Measurements from ENCODE around the gene NRP2. TPM values are rescaled to one million over a fixed set of nuclear protein-coding genes. Genes with fewer than 3 reads are reported as not detected.

The NRP2 gene
- total RNA-seq, 4 donors from 2014 or later = 1.6 to 4.1 (median 2.2) TPM

DNA sequence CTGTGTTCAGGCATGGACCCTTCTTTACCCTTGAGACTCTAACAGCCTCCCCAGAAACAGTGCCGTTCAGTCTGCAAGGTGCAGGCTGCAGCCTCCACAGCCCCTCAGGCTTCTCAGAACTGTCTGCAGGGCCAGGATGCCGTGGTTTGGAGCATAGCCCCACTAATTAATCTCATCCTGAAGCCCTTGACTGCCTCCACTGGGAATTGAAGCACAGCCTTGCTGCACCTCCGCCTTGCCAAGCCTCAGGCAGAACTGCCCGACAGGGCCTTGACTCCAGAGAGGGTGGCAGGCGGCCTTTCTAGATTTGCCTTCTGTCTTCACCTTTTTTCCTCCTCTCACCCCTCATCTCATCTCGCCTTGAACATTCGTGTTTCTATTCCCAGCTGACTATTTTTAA lies 119.8 kb downstream of the NRP2 start:
- no peak overlapping the region for H3K4me3 ChIP-seq
- in situ Hi-C loops (cut with MboI; ENCODE audit: low sequenced_read_pairs in 4 of 4) = no loop called here
- H3K27me3 ChIP-seq = no peaks in the 10 kb centered on the region
- ATAC-seq (no peak), DNase-seq (no peak)
- H3K36me3 ChIP-seq = no peaks in the 10 kb centered on the region
- H3K9me3 ChIP-seq = no peaks in the 10 kb centered on the region
- TF ChIP-seq, protein P1, sequence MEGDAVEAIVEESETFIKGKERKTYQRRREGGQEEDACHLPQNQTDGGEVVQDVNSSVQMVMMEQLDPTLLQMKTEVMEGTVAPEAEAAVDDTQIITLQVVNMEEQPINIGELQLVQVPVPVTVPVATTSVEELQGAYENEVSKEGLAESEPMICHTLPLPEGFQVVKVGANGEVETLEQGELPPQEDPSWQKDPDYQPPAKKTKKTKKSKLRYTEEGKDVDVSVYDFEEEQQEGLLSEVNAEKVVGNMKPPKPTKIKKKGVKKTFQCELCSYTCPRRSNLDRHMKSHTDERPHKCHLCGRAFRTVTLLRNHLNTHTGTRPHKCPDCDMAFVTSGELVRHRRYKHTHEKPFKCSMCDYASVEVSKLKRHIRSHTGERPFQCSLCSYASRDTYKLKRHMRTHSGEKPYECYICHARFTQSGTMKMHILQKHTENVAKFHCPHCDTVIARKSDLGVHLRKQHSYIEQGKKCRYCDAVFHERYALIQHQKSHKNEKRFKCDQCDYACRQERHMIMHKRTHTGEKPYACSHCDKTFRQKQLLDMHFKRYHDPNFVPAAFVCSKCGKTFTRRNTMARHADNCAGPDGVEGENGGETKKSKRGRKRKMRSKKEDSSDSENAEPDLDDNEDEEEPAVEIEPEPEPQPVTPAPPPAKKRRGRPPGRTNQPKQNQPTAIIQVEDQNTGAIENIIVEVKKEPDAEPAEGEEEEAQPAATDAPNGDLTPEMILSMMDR (IDR thresholded peaks at IDR 0.05 in 4 of 5, conservative IDR thresholded peaks at IDR 0.05 in 1 of 5) = no peak
- no peak for TF ChIP-seq POLR2A (IDR thresholded peaks at IDR 0.05)
- H3K27ac ChIP-seq = no peak overlapping the region
- no peaks in the 10 kb centered on the region for H3K4me1 ChIP-seq
- intact Hi-C loops (cut with DNase I; ENCODE audit: low total_unique reads) = no loop called here

DNA sequence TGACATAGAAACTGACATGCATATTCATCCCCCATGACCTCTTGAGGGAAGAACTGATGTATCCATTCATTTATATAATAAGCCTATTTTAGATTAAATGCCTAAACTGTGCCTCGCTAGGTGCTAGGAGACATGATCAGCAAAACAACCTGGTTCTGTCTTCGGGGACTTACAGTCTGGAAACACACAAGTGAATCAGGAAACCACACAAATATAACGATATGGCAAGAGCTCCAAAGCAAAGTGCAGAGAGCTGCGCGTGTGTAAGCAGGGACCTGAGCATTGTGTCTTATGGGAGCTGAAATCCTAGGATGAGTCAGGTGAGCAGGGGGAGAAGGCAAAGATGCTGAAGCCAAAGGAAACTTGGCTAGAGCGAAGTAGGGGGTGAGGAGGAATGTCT lies 120.6 kb downstream of the NRP2 start:
- Histone ChIP-seq H3K9me3 (no peaks in the 10 kb centered on the region), H3K4me3 (no peak overlapping the region), H3K27me3 (no peaks in the 10 kb centered on the region), H3K4me1 (peaks cover 0 to under 1% of the 10 kb centered on the region in 2 donors), H3K27ac (no peak overlapping the region), H3K36me3 (no peaks in the 10 kb centered on the region)
- DNase-seq (no peak), ATAC-seq (no peak)
- intact Hi-C loops (cut with DNase I; ENCODE audit: low total_unique reads) = no loop called here
- in situ Hi-C loops (cut with MboI; ENCODE audit: low sequenced_read_pairs in 4 of 4) = no loop called here
- no peak for TF ChIP-seq POLR2A (IDR thresholded peaks at IDR 0.05)
- TF ChIP-seq, protein P1 (IDR thresholded peaks at IDR 0.05 in 4 of 5, conservative IDR thresholded peaks at IDR 0.05 in 1 of 5) = no peak

DNA sequence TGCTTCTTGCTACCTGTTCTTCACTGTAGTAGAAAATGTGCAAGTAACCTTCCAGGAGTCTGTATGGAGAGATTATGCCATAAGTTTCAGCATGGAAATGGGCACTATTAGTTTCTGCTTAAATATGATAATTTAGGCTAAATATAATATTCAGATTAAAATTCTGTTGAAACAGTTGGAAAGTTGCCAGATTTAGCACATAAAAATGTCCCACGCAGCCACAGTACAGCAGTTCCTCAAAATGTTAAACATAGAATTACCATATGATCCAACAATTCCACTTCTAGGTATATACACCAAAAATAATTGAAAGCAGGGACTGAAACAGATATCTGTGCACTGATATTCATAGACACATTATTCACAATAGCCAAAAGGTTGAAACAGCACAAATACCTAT lies 121.2 kb downstream of the NRP2 start:
- Histone ChIP-seq H3K27ac (no peak overlapping the region), H3K9me3 (no peaks in the 10 kb centered on the region)
- in situ Hi-C loops (cut with MboI; ENCODE audit: low sequenced_read_pairs in 4 of 4) = no loop called here

DNA sequence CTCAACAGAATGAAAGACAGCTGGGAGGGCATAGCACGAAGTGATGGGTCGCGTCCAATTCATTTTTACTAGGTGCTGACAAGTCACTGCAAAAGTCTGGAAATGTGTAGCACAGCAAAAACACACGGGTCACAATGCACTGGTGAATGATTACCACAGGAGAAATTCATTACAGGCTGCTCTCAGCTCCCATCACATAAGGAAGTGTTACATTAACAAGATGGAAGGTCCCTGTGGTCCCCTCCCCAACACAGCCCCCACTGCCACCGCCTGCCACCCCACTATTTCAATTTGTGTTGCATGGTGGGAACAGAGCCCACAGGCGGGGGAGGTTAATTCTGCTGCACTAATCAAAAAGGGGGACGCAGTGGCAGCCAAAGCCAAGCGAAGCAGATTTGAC lies 122.8 kb downstream of the NRP2 start:
- TF ChIP-seq POLR2A (IDR thresholded peaks at IDR 0.05) = no peak
- TF ChIP-seq, protein P1 (IDR thresholded peaks at IDR 0.05 in 4 of 5, conservative IDR thresholded peaks at IDR 0.05 in 1 of 5) = no peak
- intact Hi-C loops (cut with DNase I; ENCODE audit: low total_unique reads) (no loop called here), in situ Hi-C loops (cut with MboI; ENCODE audit: low sequenced_read_pairs in 4 of 4) (no loop called here)
- Histone ChIP-seq H3K9me3 (no peaks in the 10 kb centered on the region), H3K36me3 (no peaks in the 10 kb centered on the region), H3K27ac (no peak overlapping the region), H3K4me1 (peaks cover 0 to 5% of the 10 kb centered on the region in 2 donors), H3K27me3 (no peaks in the 10 kb centered on the region), H3K4me3 (no peak overlapping the region)
- ATAC-seq (no peak), DNase-seq (no peak)

More for the DNA sequence above, 121.2 kb downstream of the NRP2 start:
- peaks cover 0 to 5% of the 10 kb centered on the region in 2 donors for H3K4me1 ChIP-seq
- no peak overlapping the region for H3K4me3 ChIP-seq
- intact Hi-C loops (cut with DNase I; ENCODE audit: low total_unique reads) = no loop called here
- TF ChIP-seq POLR2A (IDR thresholded peaks at IDR 0.05) = no peak
- TF ChIP-seq, protein P1 (IDR thresholded peaks at IDR 0.05 in 4 of 5, conservative IDR thresholded peaks at IDR 0.05 in 1 of 5) = no peak
- no peaks in the 10 kb centered on the region for H3K36me3 ChIP-seq
- H3K27me3 ChIP-seq = no peaks in the 10 kb centered on the region
- no peak for DNase-seq
- ATAC-seq = no peak

Measured in gastrocnemius medialis (tissue), 4 donors.